ENCODE data around the gene PPP2R5E. TPM values are rescaled to one million over a fixed set of nuclear protein-coding genes. Genes with fewer than 3 reads are reported as not detected.

Gene PPP2R5E
- total and polyA plus RNA-seq, 9 of the 15 experiments (the other 6 are each of a cell fraction or from before 2014, with no cell fraction given) = 4.2 to 30.3 (median 11.0) TPM

- no peak overlapping the region for H3K9ac ChIP-seq (ENCODE audit: insufficient read depth in 1 of 2, low read depth in 2 of 2, low read length in 2 of 2)
- in situ Hi-C loops (cut with MboI) (no loop called here), intact Hi-C loops (cut with micrococcal nuclease) (no loop called here)
- no peaks in the 10 kb centered on the region for H3K9me3 ChIP-seq (replicated peaks; ENCODE audit: control insufficient read depth, insufficient read depth, low read depth, low read length)
- POLR2A ChIA-PET = no interaction called here
- no peak overlapping the region for H2AFZ ChIP-seq (ENCODE audit: low read depth, low read length)
- TF ChIP-seq HMG20B (CRISPR knock-in tag; IDR thresholded peaks at IDR 0.05) = no peak
- TF ChIP-seq, protein P1, sequence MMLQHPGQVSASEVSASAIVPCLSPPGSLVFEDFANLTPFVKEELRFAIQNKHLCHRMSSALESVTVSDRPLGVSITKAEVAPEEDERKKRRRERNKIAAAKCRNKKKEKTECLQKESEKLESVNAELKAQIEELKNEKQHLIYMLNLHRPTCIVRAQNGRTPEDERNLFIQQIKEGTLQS (IDR thresholded peaks at IDR 0.05) = peak; percentile 42
- TF ChIP-seq, protein P1 (CRISPR knock-in tag; conservative IDR thresholded peaks at IDR 0.05) = no peak
- peaks cover 0 to 2% of the 10 kb centered on the region in 2 experiments; a peak in 3 of 5 replicates for H3K4me1 ChIP-seq (replicated peaks in 1 of 2; ENCODE audit: control insufficient read depth in 2 of 2, insufficient read depth in 2 of 2, low read length in 2 of 2)
- no peaks in the 10 kb centered on the region for H4K20me1 ChIP-seq (replicated peaks; ENCODE audit: control insufficient read depth, insufficient read depth, low read length)
- CTCF ChIA-PET (ENCODE audit: low intra/inter-chr PET ratio) = no interaction called here
- no peak overlapping the region for H3K27ac ChIP-seq (ENCODE audit: extremely low read depth, low read depth, low read length)
- no peak overlapping the region for H3K4me3 ChIP-seq
- H3K36me3 ChIP-seq (ENCODE audit: control insufficient read depth, insufficient read depth, low read length) = no peaks in the 10 kb centered on the region
- BruUV-seq (replicated peaks) = no TSS peak
- peaks cover 51% of the 10 kb centered on the region for H3K79me2 ChIP-seq (ENCODE audit: control insufficient read depth, insufficient read depth, low read length)
- no peaks in the 10 kb centered on the region for H3K27me3 ChIP-seq (ENCODE audit: control insufficient read depth in 2 of 2, insufficient read depth in 2 of 2, low read length in 2 of 2)
- H3K9me1 ChIP-seq (ENCODE audit: control insufficient read depth, insufficient read depth, low read length) = no peaks in the 10 kb centered on the region
- H3K4me2 ChIP-seq (ENCODE audit: insufficient read depth, low read length) = no peak overlapping the region
- no peak for ATAC-seq
- DNase-seq (ENCODE audit: extremely low read depth in 1 of 4, low spot score in 3 of 4) = no peak
- no peak for FAIRE-seq
These were observed 56.4 kb downstream of the PPP2R5E start for GRCh38 chr14:63486738-63487137.

GRCh38 chr14:63483315-63483714 lies 59.9 kb downstream of the PPP2R5E start:
- Histone ChIP-seq H4K20me1 (replicated peaks; ENCODE audit: control insufficient read depth, insufficient read depth, low read length) (no peaks in the 10 kb centered on the region), H3K9ac (ENCODE audit: insufficient read depth in 1 of 2, low read depth in 2 of 2, low read length in 2 of 2) (peak overlapping the region in 1 of 2 experiments; percentile 35; a peak in 1 of 4 replicates), H3K4me2 (ENCODE audit: insufficient read depth, low read length) (no peak overlapping the region), H2AFZ (ENCODE audit: low read depth, low read length) (no peak overlapping the region), H3K27ac (ENCODE audit: extremely low read depth, low read depth, low read length) (no peak overlapping the region), H3K27me3 (ENCODE audit: control insufficient read depth in 2 of 2, insufficient read depth in 2 of 2, low read length in 2 of 2) (no peaks in the 10 kb centered on the region), H3K9me3 (replicated peaks; ENCODE audit: control insufficient read depth, insufficient read depth, low read depth, low read length) (no peaks in the 10 kb centered on the region), H3K9me1 (ENCODE audit: control insufficient read depth, insufficient read depth, low read length) (no peaks in the 10 kb centered on the region), H3K4me1 (replicated peaks in 1 of 2; ENCODE audit: control insufficient read depth in 2 of 2, insufficient read depth in 2 of 2, low read length in 2 of 2) (peaks cover 0 to 5% of the 10 kb centered on the region in 2 experiments; a peak in 3 of 5 replicates), H3K4me3 (no peak overlapping the region), H3K79me2 (ENCODE audit: control insufficient read depth, insufficient read depth, low read length) (peaks cover 49% of the 10 kb centered on the region), H3K36me3 (ENCODE audit: control insufficient read depth, insufficient read depth, low read length) (no peaks in the 10 kb centered on the region)
- in situ Hi-C loops (cut with MboI) = no loop called here
- ATAC-seq = peak; percentile 39
- no peak for FAIRE-seq
- 86% methylated on average over 1 of the region's 7 CpGs for WGBS (ENCODE audit: insufficient coverage, low coverage, missing lambda C conversion rate)
- TF ChIP-seq ESRRA (IDR thresholded peaks at IDR 0.05; ENCODE audit: borderline replicate concordance, low read depth) (no peak), L3MBTL2 (IDR thresholded peaks at IDR 0.05) (no peak), HNRNPUL1 (IDR thresholded peaks at IDR 0.05; ENCODE audit: low read length) (no peak), RBM39 (optimal IDR thresholded peaks at IDR 0.05; ENCODE audit: low read depth, low read length) (no peak)
- TF ChIP-seq, protein P2, sequence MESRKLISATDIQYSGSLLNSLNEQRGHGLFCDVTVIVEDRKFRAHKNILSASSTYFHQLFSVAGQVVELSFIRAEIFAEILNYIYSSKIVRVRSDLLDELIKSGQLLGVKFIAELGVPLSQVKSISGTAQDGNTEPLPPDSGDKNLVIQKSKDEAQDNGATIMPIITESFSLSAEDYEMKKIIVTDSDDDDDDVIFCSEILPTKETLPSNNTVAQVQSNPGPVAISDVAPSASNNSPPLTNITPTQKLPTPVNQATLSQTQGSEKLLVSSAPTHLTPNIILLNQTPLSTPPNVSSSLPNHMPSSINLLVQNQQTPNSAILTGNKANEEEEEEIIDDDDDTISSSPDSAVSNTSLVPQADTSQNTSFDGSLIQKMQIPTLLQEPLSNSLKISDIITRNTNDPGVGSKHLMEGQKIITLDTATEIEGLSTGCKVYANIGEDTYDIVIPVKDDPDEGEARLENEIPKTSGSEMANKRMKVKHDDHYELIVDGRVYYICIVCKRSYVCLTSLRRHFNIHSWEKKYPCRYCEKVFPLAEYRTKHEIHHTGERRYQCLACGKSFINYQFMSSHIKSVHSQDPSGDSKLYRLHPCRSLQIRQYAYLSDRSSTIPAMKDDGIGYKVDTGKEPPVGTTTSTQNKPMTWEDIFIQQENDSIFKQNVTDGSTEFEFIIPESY (CRISPR knock-in tag; IDR thresholded peaks at IDR 0.05) = peak; percentile 33; the same call in 1 of the 2 replicates
- CTCF ChIA-PET (ENCODE audit: low intra/inter-chr PET ratio) = no interaction called here
- no TSS peak for BruUV-seq (replicated peaks)
- no peak for DNase-seq (ENCODE audit: extremely low read depth in 1 of 4, low spot score in 3 of 4)
- intact Hi-C loops (cut with micrococcal nuclease) = no loop called here
- POLR2A ChIA-PET = interaction anchor here (0.6 to 1.2 kb wide), 2 partner anchors 10 to 318 kb away, joined by 3 read pairs; no protein-coding TSS in a partner anchor
